Measurements from ENCODE around the gene PITPNM2. TPM values are rescaled to one million over a fixed set of nuclear protein-coding genes. Genes with fewer than 3 reads are reported as not detected.

PITPNM2 gene
- total RNA-seq, 1 donor from 2014 or later = 7.5 TPM

DNA sequence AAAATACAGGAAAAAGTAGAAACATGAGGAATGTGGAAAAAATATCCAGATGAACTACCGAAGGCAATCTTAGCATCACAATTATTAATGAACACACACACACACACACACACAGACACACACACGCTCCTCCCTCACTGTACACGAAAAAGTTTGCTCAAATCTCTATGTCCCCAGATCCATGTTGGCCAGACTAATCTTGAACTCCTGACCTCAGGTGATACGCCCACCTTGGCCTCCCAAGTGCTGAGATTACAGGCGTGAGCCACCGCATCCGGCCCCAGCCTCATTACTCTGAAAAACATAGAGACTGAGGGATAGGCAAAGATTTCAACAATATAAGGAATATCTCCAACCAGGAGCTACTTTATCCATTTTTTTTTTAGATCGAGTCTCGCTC is 17.2 kb downstream of the PITPNM2 start:
- Mint-ChIP-seq H3K4me1 (no peaks in the 10 kb centered on the region), H3K9me3 (peaks cover 3% of the 10 kb centered on the region), H3K4me3 (no peak overlapping the region), H3K27me3 (ENCODE audit: low read depth) (no peaks in the 10 kb centered on the region), H3K36me3 (peaks cover 5% of the 10 kb centered on the region), H3K27ac (no peak overlapping the region)
- TF ChIP-seq, protein P1, sequence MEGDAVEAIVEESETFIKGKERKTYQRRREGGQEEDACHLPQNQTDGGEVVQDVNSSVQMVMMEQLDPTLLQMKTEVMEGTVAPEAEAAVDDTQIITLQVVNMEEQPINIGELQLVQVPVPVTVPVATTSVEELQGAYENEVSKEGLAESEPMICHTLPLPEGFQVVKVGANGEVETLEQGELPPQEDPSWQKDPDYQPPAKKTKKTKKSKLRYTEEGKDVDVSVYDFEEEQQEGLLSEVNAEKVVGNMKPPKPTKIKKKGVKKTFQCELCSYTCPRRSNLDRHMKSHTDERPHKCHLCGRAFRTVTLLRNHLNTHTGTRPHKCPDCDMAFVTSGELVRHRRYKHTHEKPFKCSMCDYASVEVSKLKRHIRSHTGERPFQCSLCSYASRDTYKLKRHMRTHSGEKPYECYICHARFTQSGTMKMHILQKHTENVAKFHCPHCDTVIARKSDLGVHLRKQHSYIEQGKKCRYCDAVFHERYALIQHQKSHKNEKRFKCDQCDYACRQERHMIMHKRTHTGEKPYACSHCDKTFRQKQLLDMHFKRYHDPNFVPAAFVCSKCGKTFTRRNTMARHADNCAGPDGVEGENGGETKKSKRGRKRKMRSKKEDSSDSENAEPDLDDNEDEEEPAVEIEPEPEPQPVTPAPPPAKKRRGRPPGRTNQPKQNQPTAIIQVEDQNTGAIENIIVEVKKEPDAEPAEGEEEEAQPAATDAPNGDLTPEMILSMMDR (IDR thresholded peaks at IDR 0.05; ENCODE audit: unreplicated experiment) = no peak
- no peak for DNase-seq (ENCODE audit: low spot score in 2 of 2, unreplicated experiment in 2 of 2)

DNA sequence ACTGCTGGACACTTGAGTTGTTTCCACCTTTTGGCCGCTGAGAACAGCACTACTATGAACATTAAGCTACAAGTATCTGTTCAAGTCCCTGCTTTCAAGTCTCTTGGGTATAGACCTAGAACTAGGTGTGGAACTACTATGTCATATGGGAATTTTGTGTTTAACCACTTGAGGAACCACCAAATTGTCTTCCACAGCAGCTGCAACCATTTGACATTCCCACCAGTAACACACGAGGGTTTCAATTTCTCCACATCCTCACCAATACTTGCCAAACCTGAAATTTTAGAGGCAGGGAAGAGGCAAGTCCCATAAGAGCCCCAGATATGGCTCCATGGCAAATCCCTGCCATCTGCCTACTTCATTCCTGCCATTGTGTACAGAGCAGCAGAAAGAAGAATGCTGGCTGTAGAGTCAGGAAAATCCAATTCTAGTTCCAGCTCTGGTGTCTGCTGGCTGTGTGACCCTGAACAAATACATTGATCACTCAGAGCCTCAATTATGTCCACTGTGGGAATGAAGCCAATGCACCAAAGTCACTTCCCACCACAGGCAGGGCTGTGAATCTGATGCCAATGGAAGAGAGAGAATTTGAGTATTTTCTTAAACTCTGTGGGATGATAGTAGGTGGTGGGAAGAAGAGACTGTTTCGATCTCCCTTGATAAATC is 17.8 kb downstream of the PITPNM2 start:
- no peak overlapping the region for H3K27ac Mint-ChIP-seq
- H3K4me3 Mint-ChIP-seq = no peak overlapping the region
- H3K9me3 Mint-ChIP-seq = peaks cover 3% of the 10 kb centered on the region
- DNase-seq (ENCODE audit: low spot score in 2 of 2, unreplicated experiment in 2 of 2) = no peak
- H3K4me1 Mint-ChIP-seq = no peaks in the 10 kb centered on the region
- H3K27me3 Mint-ChIP-seq (ENCODE audit: low read depth) = no peaks in the 10 kb centered on the region
- TF ChIP-seq, protein P1 (IDR thresholded peaks at IDR 0.05; ENCODE audit: unreplicated experiment) = no peak
- H3K36me3 Mint-ChIP-seq = peaks cover 5% of the 10 kb centered on the region

DNA sequence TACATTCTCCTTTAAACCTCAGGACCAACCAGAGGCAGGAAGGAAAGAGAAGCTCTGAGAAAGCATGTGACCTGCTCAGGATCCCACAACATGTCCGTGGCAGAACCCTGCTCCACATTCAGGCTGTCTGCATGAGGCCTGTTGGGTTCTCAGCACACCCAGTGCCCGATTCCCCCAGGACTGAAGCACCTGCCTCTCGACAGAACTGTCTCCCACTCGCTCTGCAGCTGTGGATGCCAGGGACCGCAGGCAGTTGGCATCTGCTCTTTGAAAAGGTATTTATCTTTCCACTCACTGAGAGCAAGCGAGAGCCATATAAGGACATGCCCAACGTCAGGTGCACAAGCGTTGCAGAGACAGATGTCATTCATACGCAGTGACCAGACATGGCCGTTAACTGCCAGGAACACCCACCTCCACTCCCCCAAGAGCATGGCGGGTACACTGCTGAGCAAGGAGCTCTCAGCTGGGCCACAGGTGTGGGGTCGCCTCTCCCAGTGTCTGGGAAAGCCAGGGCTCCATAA is 18.9 kb downstream of the PITPNM2 start:
- H3K36me3 Mint-ChIP-seq = peaks cover 5% of the 10 kb centered on the region
- no peaks in the 10 kb centered on the region for H3K4me1 Mint-ChIP-seq
- no peak for DNase-seq (ENCODE audit: low spot score in 2 of 2, unreplicated experiment in 2 of 2)
- TF ChIP-seq, protein P1 (IDR thresholded peaks at IDR 0.05; ENCODE audit: unreplicated experiment) = no peak
- no peak overlapping the region for H3K27ac Mint-ChIP-seq
- H3K4me3 Mint-ChIP-seq = no peak overlapping the region
- no peaks in the 10 kb centered on the region for H3K27me3 Mint-ChIP-seq (ENCODE audit: low read depth)
- H3K9me3 Mint-ChIP-seq = peaks cover 3% of the 10 kb centered on the region

DNA sequence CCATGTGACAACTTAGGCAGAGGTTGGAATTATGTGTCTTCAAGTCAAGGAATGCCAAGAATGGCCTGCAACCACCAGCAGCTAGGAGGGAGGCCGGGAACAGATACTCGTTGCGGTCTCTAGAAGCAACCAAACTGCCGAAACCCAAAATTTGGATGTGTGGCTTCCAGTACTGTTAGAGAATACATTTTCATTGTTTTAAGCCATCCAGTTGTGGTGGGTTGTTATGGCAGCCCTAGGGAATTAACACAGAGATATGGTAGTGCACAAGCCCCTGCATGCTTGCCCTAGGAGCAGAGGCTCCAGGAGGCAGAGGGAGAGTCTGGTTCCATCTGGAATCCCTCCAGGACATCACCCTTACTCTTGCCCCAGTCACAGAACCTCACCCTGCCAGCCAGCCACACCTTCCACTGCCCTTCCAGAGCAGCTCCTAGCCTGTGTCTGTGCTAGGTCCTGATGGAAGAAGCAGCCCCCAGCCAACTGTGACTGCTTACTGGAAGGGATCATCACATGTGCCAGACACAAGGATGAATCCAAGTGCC is 19.5 kb downstream of the PITPNM2 start:
- Mint-ChIP-seq H3K9me3 (peaks cover 2% of the 10 kb centered on the region), H3K4me3 (no peak overlapping the region), H3K36me3 (peaks cover 5% of the 10 kb centered on the region), H3K4me1 (peaks cover 5% of the 10 kb centered on the region), H3K27ac (no peak overlapping the region), H3K27me3 (ENCODE audit: low read depth) (no peaks in the 10 kb centered on the region)
- TF ChIP-seq, protein P1 (IDR thresholded peaks at IDR 0.05; ENCODE audit: unreplicated experiment) = no peak
- no peak for DNase-seq (ENCODE audit: low spot score in 2 of 2, unreplicated experiment in 2 of 2)

DNA sequence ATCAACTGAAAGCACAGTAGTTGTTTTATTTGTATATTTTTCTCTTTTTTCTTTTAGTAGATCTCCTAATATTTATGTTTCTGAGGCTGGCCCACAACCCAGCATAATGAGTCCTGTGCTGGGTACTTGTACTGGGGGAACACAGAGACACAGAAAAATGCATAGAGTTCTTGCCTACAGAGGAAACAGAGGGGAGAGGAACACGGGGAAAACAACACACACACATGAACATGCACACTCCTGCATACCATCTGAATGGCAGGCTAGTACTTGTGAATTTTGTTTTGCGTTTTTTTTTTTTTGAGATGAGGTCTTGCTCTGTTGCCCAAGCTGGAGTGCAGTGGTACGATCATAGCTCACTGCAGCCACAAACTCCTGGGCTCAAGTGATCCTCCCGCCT is 21.3 kb downstream of the PITPNM2 start:
- Mint-ChIP-seq H3K4me1 (peaks cover 10% of the 10 kb centered on the region), H3K4me3 (no peak overlapping the region), H3K27me3 (ENCODE audit: low read depth) (no peaks in the 10 kb centered on the region), H3K36me3 (no peaks in the 10 kb centered on the region), H3K27ac (no peak overlapping the region), H3K9me3 (no peaks in the 10 kb centered on the region)
- TF ChIP-seq, protein P1 (IDR thresholded peaks at IDR 0.05; ENCODE audit: unreplicated experiment) = no peak
- DNase-seq (ENCODE audit: low spot score in 2 of 2, unreplicated experiment in 2 of 2) = no peak
